Breast epithelium (tissue), 3 donors: ENCODE measurements around the gene SHROOM3.

Experiments used
- CTCF ChIP-seq, 3 donors: fragments of 450-650 bp; IDR thresholded peaks; one replicate each; pipeline ENCODE4 v1.5.1; 2016 to 2017; ENCODE audit warnings: antibody characterized with exemption in 3 of 3, mild to moderate bottlenecking in 3 of 3, moderate library complexity in 3 of 3
- POLR2AphosphoS5 ChIP-seq, 3 donors: sonication (generic); formaldehyde crosslinking; IDR thresholded peaks; one replicate each; pipeline ENCODE4 v1.6.1; 2017; ENCODE audit warnings: antibody characterized with exemption in 3 of 3

GRCh38 chr4:76611616-76612207 lies 176.7 kb downstream of the SHROOM3 start:
- TF ChIP-seq POLR2AphosphoS5 (IDR thresholded peaks at IDR 0.05) (no peak), CTCF (IDR thresholded peaks at IDR 0.05) (no peak)
